CD4-positive, alpha-beta T cell treated with Interleukin-15 for 1 hour (primary cell): ENCODE results near the gene PRRX2.

Source experiments
- DNase-seq: peaks from one replicate; pipeline ENCODE4 v3.0.0-alpha.2; 2020

The PRRX2 gene

GRCh38 chr9:129762985-129763926, 97.8 kb downstream of the PRRX2 start:
- DNase-seq: no peak

- DNase-seq: no peak
These were observed 100.4 kb downstream of the PRRX2 start for GRCh38 chr9:129765764-129766317.

- DNase-seq: no peak
These were observed 103.0 kb downstream of the PRRX2 start for GRCh38 chr9:129768486-129768885.

GRCh38 chr9:129769669-129770068, 104.2 kb downstream of the PRRX2 start:
- DNase-seq: no peak

- DNase-seq: no peak
These were observed 105.3 kb downstream of the PRRX2 start for GRCh38 chr9:129770741-129771140.
